Keratinocyte (primary cell): ENCODE results near the gene ZNF282. TPM values are rescaled to one million over a fixed set of nuclear protein-coding genes. Genes with fewer than 3 reads are reported as not detected.
A peak's percentile ranks its signal among the peaks of the same experiment; 100 is the strongest.

Experiments used
- DNase-seq: peaks from one replicate; pipeline ENCODE4 v3.0.0-alpha.2; 2011; ENCODE audit warnings: low read depth, missing footprints, low spot score
- FAIRE-seq: peaks from 2 replicates; lab custom pipeline; 2011; peaks lifted over from hg19 to GRCh38; lab: Jason Lieb, UNC
- H2AFZ ChIP-seq: 2 replicates; pipeline ENCODE4 v1.6.0; 2012; ENCODE audit warnings: low read length, control low read depth, inconsistent platforms; ENCODE audit not compliant: control insufficient read depth
- H3K27ac ChIP-seq: 2 replicates; pipeline ENCODE4 v1.5.1; 2011; ENCODE audit warnings: low read length; ENCODE audit not compliant: control insufficient read depth, insufficient read depth
- H3K27me3 ChIP-seq: 3 replicates; pipeline ENCODE4 v1.6.0; 2011; ENCODE audit warnings: low read length; ENCODE audit not compliant: control insufficient read depth, insufficient read depth; ENCODE audit errors: extremely low read depth
- H3K36me3 ChIP-seq, 2 experiments: 2 replicates in 1 of 2; 3 replicates in 1 of 2; pipeline ENCODE4 v1.5.1; 2011; ENCODE audit warnings: low read length in 2 of 2, mild to moderate bottlenecking in 1 of 2; ENCODE audit not compliant: control insufficient read depth in 2 of 2, insufficient read depth in 2 of 2; ENCODE audit errors: extremely low read depth in 1 of 2
- H3K4me1 ChIP-seq: 3 replicates; pipeline ENCODE4 v1.5.1; 2011; ENCODE audit warnings: low read length; ENCODE audit not compliant: control insufficient read depth, insufficient read depth; ENCODE audit errors: extremely low read depth
- H3K4me2 ChIP-seq: 3 replicates; pipeline ENCODE4 v1.6.0; 2011; ENCODE audit warnings: low read depth, low read length; ENCODE audit not compliant: control insufficient read depth, insufficient read depth; ENCODE audit errors: extremely low read depth
- H3K4me3 ChIP-seq, 3 experiments: fragments of 200-600 bp in 1 of 3; sonication (generic) in 1 of 3; 2 replicates in 2 of 3; 3 replicates in 1 of 3; pipeline ENCODE4 v1.5.1; 2011 to 2016; ENCODE audit warnings: low read length in 3 of 3, mild to moderate bottlenecking in 3 of 3, control low read depth in 2 of 3, inconsistent platforms in 1 of 3, low read depth in 1 of 3, mixed read lengths in 1 of 3, mixed run types in 1 of 3, moderate library complexity in 1 of 3; ENCODE audit not compliant: control insufficient read depth in 2 of 3, insufficient read depth in 2 of 3; ENCODE audit errors: extremely low read depth in 1 of 3
- H3K79me2 ChIP-seq: 2 replicates; pipeline ENCODE4 v1.6.0; 2012; ENCODE audit warnings: low read length; ENCODE audit not compliant: control insufficient read depth, insufficient read depth
- H3K9ac ChIP-seq: 3 replicates; pipeline ENCODE4 v1.6.0; 2011; ENCODE audit warnings: low read length; ENCODE audit not compliant: control insufficient read depth, insufficient read depth; ENCODE audit errors: extremely low read depth
- H3K9me1 ChIP-seq: 3 replicates; pipeline ENCODE4 v1.6.0; 2011; ENCODE audit warnings: low read length; ENCODE audit not compliant: control insufficient read depth, insufficient read depth; ENCODE audit errors: extremely low read depth
- H3K9me3 ChIP-seq: 2 replicates; pipeline ENCODE4 v1.5.1; 2012; ENCODE audit warnings: low read depth, low read length; ENCODE audit not compliant: control insufficient read depth
- H4K20me1 ChIP-seq: 3 replicates; pipeline ENCODE4 v1.6.0; 2011; ENCODE audit warnings: low read length; ENCODE audit not compliant: control insufficient read depth, insufficient read depth; ENCODE audit errors: extremely low read depth
- CTCF ChIP-seq, 3 experiments: IDR thresholded peaks in 1 of 3; conservative IDR thresholded peaks in 1 of 3; optimal IDR thresholded peaks in 1 of 3; 2 replicates in 2 of 3; 3 replicates in 1 of 3; pipeline versions ENCODE3 to v1.5.1; 2011; ENCODE audit warnings: low read length in 3 of 3, mild to moderate bottlenecking in 3 of 3, moderate library complexity in 2 of 3, control low read depth in 1 of 3, inconsistent platforms in 1 of 3; ENCODE audit not compliant: insufficient read depth in 2 of 3; ENCODE audit errors: extremely low read depth in 1 of 3
- EZH2 ChIP-seq: IDR thresholded peaks from one replicate; pipeline ENCODE4 v1.6.1; 2012; ENCODE audit warnings: inconsistent platforms, mild to moderate bottlenecking, low read length, moderate library complexity
- dilution Hi-C: fragments of 300-500 bp; cut with MboI; formaldehyde crosslinking; loops from one replicate; pipeline ENCODE4 v1.7.0; 2020; ENCODE audit warnings: low sequenced_read_pairs; ENCODE audit not compliant: extremely low pct_ligation_motif_present
- polyA plus RNA-seq, 5 experiments: library from polyadenylated mRNA; depleted of rRNA in 3 of 5; stranded (reverse) in 3 of 5; stranded (forward) in 1 of 5; unstranded in 1 of 5; fragments of >200 nt; gene quantifications; 1 replicate in 1 of 5; 2 replicates in 3 of 5; 3 replicates in 1 of 5; pipeline versions ENCODE4 v1.2.1 to v1.2.3, GENCODE V29; 2011 to 2012; ENCODE audit warnings: missing spikeins in 2 of 5, low read depth in 1 of 5, low replicate concordance in 1 of 5

Gene ZNF282
- polyA plus RNA-seq, 1 donor (not counting 4 experiments of a cell fraction or from before 2014, with no cell fraction given), result 13.1 TPM

DNA sequence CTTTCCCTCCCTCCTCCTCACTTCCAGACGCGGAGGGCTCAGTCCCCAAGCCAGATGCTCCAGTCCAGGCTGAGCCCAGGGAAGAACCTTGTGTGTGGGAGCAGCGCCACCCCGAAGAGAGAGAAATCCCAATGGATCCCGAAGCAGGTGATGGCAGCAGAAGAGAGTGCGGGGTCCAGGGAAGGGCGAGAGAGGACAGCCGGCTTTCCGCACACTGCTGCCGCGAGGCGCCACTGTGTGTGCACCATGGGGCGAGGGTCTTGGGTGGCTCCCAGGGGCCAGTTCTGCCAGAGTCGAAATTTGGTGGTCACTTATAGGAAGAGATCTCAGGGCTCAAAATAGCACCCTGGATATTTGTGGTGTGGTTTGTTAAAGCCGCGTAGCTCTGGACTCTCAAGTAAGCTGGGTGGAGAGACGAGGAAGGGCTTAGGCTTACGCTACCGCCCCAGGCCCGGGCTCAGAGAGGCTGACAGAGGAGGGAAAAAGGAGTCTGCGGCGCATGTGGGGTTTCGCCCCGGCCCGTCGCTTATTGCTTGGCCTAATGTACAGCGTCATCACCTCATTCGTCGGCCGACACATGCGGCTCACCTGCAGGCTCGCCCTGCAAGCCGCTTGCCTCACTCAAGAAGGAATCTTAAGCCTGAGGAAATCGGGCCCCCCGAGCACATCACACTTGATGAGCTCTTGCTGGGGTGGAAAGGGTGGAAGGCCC, 12.1 kb downstream of the ZNF282 start:
- no peak overlapping the region for H3K4me3 ChIP-seq
- no peak overlapping the region for H3K27ac ChIP-seq
- no peaks in the 10 kb centered on the region for H3K9me3 ChIP-seq
- H3K9me1 ChIP-seq, result peaks cover 3% of the 10 kb centered on the region
- no peaks in the 10 kb centered on the region for H3K27me3 ChIP-seq
- dilution Hi-C loops, result no loop called here
- FAIRE-seq (no peak), DNase-seq (no peak)
- H3K4me2 ChIP-seq, result no peak overlapping the region
- H3K36me3 ChIP-seq, result peaks cover 49 to 81% of the 10 kb centered on the region in 2 experiments
- peaks cover 4% of the 10 kb centered on the region for H3K4me1 ChIP-seq
- TF ChIP-seq CTCF (optimal IDR thresholded peaks at IDR 0.05 in 1 of 3, IDR thresholded peaks at IDR 0.05 in 1 of 3, conservative IDR thresholded peaks at IDR 0.05 in 1 of 3; ENCODE audit: extremely low read depth in 1 of 3, insufficient read depth in 2 of 3, low read length in 3 of 3) (no peak), EZH2 (no peak)
- no peak overlapping the region for H3K9ac ChIP-seq
- H3K79me2 ChIP-seq, result peaks cover 37% of the 10 kb centered on the region
- no peak overlapping the region for H2AFZ ChIP-seq
- peaks cover 11% of the 10 kb centered on the region for H4K20me1 ChIP-seq

DNA sequence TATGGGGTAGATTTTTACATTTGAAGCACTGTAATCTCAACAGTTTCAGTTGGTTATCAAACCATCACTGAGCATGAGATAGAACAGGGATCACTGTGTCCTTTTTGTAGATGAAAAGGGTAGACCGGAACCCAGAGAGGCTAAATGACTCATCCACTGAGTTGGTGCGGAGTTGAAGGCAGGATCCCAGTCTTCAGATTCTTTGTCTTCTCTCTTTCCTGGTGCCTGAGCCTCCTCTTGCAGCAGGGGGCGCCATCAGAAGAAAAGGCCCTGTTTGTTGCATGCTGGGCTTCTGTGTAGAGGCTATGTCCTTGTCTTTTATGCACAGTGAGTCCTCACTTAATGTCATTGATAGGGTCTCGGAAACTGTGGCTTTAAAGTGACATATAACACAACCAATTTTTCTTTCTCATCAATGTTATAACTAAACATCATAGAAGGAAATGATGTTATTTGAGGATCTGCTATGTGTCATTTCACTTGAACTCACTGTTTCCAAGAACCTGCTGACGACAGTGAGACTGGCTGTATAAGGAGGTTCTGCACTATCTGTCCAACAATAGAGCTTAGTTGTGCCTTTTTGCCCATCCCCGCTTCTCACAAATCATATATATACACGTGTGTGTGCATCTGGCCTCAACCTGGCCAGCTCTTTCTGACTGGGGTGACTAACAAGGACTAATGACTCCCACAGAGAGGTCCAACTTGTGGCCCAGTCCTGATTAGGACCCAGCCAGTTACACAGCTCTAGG, 14.3 kb downstream of the ZNF282 start:
- Histone ChIP-seq H3K27me3 (no peaks in the 10 kb centered on the region), H3K36me3 (peaks cover 54 to 82% of the 10 kb centered on the region in 2 experiments), H3K27ac (no peak overlapping the region), H3K4me3 (no peak overlapping the region), H3K4me1 (peaks cover 4% of the 10 kb centered on the region), H3K4me2 (no peak overlapping the region), H3K79me2 (peaks cover 16% of the 10 kb centered on the region), H4K20me1 (peaks cover 8% of the 10 kb centered on the region), H2AFZ (no peak overlapping the region), H3K9me1 (peaks cover 3% of the 10 kb centered on the region), H3K9ac (no peak overlapping the region), H3K9me3 (no peaks in the 10 kb centered on the region)
- dilution Hi-C loops, result no loop called here
- TF ChIP-seq CTCF (optimal IDR thresholded peaks at IDR 0.05 in 1 of 3, IDR thresholded peaks at IDR 0.05 in 1 of 3, conservative IDR thresholded peaks at IDR 0.05 in 1 of 3; ENCODE audit: extremely low read depth in 1 of 3, insufficient read depth in 2 of 3, low read length in 3 of 3), result peak; percentile 71 to 91 (median 73)
- TF ChIP-seq EZH2, result no peak
- FAIRE-seq (peak; percentile 43), DNase-seq (no peak)
